Pancreas (tissue), 10 donors: ENCODE results near the gene APOBEC3B. TPM values are rescaled to one million over a fixed set of nuclear protein-coding genes. Genes with fewer than 3 reads are reported as not detected.
"Not testable (repeated sequence)": the region's sequence is repeated elsewhere in the genome, so short reads cannot be mapped to it uniquely, and the experiment has no call there.

ENCODE experiments used
- ATAC-seq, 4 donors: fragments of 200-7000 bp; cut with Tn5 transposase; one replicate each; pipeline versions ENCODE4 v1.8.0 to v1.9.1; 2020; ENCODE audit warnings: mild to moderate bottlenecking in 4 of 4, moderate library complexity in 4 of 4
- DNase-seq, 6 donors: peaks; one replicate each; pipeline ENCODE4 v3.0.0-alpha.2; 2020
- FAIRE-seq: peaks from 2 replicates; lab custom pipeline; 2012; peaks lifted over from hg19 to GRCh38; lab: Jason Lieb, UNC
- H3K27ac ChIP-seq, 4 donors: fragments of 200-600 bp; sonication (generic); 1 replicate in 3 of 4; 2 replicates in 1 of 4; pipeline versions ENCODE4 v1.5.0 to v1.8.0; 2020
- H3K27me3 ChIP-seq, 4 donors: fragments of 200-600 bp; one replicate each; pipeline ENCODE4 v1.8.0; 2021
- H3K36me3 ChIP-seq, 3 donors: fragments of 200-600 bp; sonication (generic) in 1 of 3; one replicate each; pipeline versions ENCODE4 v1.5.0 to v1.8.0; 2020 to 2021
- H3K4me1 ChIP-seq, 3 donors: fragments of 200-600 bp; one replicate each; pipeline ENCODE4 v1.8.0; 2021
- H3K4me3 ChIP-seq, 4 donors: fragments of 200-600 bp; sonication (generic) in 2 of 4; one replicate each; pipeline versions ENCODE4 v1.5.0 to v1.8.0; 2020 to 2021
- H3K9me3 ChIP-seq, 4 donors: fragments of 200-600 bp; one replicate each; pipeline ENCODE4 v1.8.0; 2021
- WGBS, 2 donors: extraction: QIAGEN DNeasy Blood & Tissue Kit; methylation state at CpG; one replicate each; pipeline ENCODE4 v1.1.7; 2013; 5-methylcytosine and 5-hydroxymethylcytosine counted together
- intact Hi-C, 3 donors: fragments of 100-400 bp; cut with DNase I; formaldehyde crosslinking; loops; one replicate each; pipeline versions ENCODE4 v1.11.1 to v1.14.2; 2022
- polyA plus RNA-seq, 2 donors: library from polyadenylated mRNA; stranded (reverse); fragments of 200-250 nt; gene quantifications; one replicate each; pipeline ENCODE4 v1.2.3, GENCODE V29; 2013
- total RNA-seq, 6 donors: library from RNA; stranded (reverse); fragmentation: NEBNext Ultra II Directional in 4 of 6; extraction: Animal tissue kit (Norgen Biotek cat#: 25700) in 4 of 6; gene quantifications; one replicate each; pipeline versions ENCODE4 v1.2.1 to v1.2.4, GENCODE V29; 2021 to 2023
- TF ChIP-seq, protein P1 (sequence below), 4 donors: fragments of 200-600 bp; sonication (generic) in 3 of 4; IDR thresholded peaks; one replicate each; pipeline versions ENCODE4 v1.5.0 to v1.8.0; 2021; ENCODE audit warnings: antibody characterized with exemption in 4 of 4
- donor health status: healthy with polysubstance abuse.
- donor health status: DM: no; HTN: no; CAD: no; lungs with moderate emphysema.
- donor health status: DM: no; HTN: no; CAD: no.
- donor health status: control.
- donor health status: control.
- donor health status: Bipolar disorder and iron deficiency.
- donor health status: DM: yes; HTN: yes; CAD: no.
- donor health status: DM: no; HTN: no; CAD: no.
- donor health status: DM: no; HTN: no; CAD: no.
- donor health status: DM: yes; HTN: yes; CAD: no.

The APOBEC3B gene
- total and polyA plus RNA-seq, 8 donors = 0.60 to 10.2 (median 3.0) TPM

DNA sequence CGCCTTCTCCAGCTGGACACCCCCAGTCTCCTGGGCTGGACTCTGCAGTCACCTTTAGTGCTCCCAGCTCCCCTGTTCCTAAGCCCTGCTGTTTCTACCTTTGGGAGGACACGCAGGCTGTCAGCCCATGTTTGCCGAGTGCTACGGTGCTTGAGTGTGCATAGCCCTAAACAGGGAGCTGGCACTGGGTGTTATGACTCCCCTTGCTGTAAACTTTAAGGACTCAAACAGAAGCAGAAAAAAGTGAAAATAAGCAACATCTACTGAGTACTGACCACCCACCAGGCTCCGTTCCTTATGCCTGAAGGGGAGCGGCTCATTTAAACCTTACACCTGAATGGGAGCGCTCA is 7.3 kb upstream of the APOBEC3B start:
- 88 to 90% methylated on average over 7 of the region's 7 CpGs for WGBS, 2 donors
- TF ChIP-seq, protein P1, sequence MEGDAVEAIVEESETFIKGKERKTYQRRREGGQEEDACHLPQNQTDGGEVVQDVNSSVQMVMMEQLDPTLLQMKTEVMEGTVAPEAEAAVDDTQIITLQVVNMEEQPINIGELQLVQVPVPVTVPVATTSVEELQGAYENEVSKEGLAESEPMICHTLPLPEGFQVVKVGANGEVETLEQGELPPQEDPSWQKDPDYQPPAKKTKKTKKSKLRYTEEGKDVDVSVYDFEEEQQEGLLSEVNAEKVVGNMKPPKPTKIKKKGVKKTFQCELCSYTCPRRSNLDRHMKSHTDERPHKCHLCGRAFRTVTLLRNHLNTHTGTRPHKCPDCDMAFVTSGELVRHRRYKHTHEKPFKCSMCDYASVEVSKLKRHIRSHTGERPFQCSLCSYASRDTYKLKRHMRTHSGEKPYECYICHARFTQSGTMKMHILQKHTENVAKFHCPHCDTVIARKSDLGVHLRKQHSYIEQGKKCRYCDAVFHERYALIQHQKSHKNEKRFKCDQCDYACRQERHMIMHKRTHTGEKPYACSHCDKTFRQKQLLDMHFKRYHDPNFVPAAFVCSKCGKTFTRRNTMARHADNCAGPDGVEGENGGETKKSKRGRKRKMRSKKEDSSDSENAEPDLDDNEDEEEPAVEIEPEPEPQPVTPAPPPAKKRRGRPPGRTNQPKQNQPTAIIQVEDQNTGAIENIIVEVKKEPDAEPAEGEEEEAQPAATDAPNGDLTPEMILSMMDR (IDR thresholded peaks at IDR 0.05) = no peak
- Histone ChIP-seq H3K4me1 (no peaks in the 10 kb centered on the region), H3K27me3 (no peaks in the 10 kb centered on the region), H3K9me3 (no peaks in the 10 kb centered on the region), H3K4me3 (no peak overlapping the region), H3K36me3 (no peaks in the 10 kb centered on the region), H3K27ac (no peak overlapping the region)
- DNase-seq = no peak
- ATAC-seq = no peak
- intact Hi-C loops = no loop called here
- FAIRE-seq = no peak

DNA sequence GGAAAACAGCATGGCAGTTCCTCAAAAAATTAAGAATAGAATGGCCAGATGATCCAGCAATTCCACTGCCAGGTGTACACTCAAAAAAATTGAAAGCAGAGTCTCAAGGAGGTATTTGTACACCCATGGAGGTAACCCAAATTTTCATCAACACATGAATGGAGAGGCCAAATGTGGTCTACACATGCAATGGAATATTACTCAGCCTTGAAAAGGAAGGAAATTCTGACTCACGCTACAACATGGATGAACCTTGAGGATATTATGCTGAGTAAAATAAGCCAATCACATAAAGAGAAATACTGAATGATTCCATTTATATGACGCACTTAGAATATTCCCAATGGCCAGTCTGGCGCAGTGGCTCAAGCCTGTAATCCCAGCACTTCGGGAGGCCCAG is 4.9 kb upstream of the APOBEC3B start:
- H3K4me1 ChIP-seq, ATAC-seq, H3K27me3 ChIP-seq, H3K9me3 ChIP-seq, H3K27ac ChIP-seq, FAIRE-seq, H3K4me3 ChIP-seq, intact Hi-C loops, H3K36me3 ChIP-seq, DNase-seq: not testable (repeated sequence)
- 97 to 98% methylated on average over 4 of the region's 4 CpGs for WGBS, 2 donors

DNA sequence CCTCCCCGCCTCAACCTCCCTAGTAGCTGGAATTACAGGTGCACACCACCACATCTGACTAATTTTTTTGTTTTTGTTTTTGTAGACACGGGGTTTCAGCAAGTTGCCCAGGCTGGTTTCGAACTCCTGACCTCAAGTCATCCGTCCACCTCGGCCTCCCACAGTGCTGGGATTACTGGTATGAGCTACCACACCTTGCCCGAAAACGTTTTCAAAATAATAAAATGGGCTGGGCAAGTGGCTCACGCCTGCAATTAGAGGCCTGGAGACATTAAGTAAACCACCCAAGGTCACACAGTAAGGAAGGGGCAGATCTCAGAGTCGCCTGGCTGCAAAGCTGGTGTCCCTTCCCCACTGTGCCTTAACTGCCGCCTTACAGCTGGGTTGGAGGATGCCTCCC is 1.6 kb upstream of the APOBEC3B start:
- Histone ChIP-seq H3K27ac (peak overlapping the region in 2 of 4 donors; percentile 90), H3K4me1 (peaks cover 3 to 19% (median 11%) of the 10 kb centered on the region in 3 donors)
- 41 to 46% methylated on average over 10 of the region's 10 CpGs for WGBS, 2 donors
- FAIRE-seq, intact Hi-C loops, DNase-seq, H3K27me3 ChIP-seq, H3K4me3 ChIP-seq, H3K9me3 ChIP-seq, H3K36me3 ChIP-seq: not testable (repeated sequence)
- peak in 1 of 4 donors; percentile 1 for ATAC-seq

DNA sequence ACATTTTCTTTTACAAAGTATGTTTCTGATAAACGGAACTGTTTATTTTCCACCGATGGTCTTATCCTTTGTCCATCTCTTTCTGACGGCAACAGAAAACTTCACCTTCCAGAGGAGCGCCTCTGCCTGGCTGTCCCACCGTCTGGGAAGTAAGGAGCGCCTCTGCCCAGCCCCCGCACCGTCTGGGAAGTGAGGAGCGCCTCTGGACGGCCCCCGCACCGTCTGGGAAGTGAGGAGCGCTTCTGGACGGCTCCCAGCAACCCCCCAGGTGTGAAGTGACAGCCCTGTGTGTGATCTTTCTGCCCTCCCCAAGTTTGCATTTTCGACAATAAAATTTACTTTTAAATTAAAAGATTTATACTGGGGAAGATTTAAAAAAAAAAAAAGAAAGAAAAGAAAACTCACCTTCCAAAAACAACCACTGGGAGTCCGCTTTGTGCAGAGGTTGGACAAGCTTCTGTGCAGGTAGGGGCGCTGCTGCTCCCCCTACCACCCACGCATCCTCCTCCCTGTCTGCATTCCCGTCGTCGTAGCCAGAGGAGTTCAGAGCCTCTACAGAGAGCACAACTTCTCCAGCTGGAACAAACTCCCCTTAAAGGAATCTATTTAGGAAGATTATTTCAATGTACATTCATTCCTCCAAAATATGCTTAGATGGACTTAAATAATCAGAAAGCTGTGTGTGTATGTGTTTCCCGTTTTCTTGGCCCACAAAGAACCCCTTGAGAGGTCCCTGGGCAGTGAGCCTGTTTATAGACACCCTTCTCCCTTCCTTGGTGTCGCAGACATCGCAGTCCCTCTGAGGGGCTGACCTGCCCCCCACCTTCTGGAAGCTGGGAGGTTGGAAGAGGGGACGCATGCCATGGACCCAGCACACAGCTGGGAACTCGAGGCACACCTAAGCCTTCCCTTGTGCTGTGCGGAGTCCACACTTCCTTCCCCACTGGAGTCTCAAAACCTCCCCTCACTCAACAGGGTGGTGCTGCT is 849 bp upstream of the APOBEC3B start:
- Histone ChIP-seq H3K9me3 (no peaks in the 10 kb centered on the region), H3K27ac (peak overlapping the region; percentile 84 to 92 (median 90)), H3K4me1 (peaks cover 3 to 19% (median 11%) of the 10 kb centered on the region in 3 donors), H3K4me3 (peak overlapping the region in 1 of 4 donors; percentile 17), H3K27me3 (no peaks in the 10 kb centered on the region), H3K36me3 (no peaks in the 10 kb centered on the region)
- no peak for FAIRE-seq
- TF ChIP-seq, protein P1 (IDR thresholded peaks at IDR 0.05) = peak in 3 of 4 donors; percentile 10 to 45 (median 24)
- intact Hi-C loops = no loop called here
- 17 to 18% methylated on average over 27 of the region's 27 CpGs for WGBS, 2 donors
- peak; percentile 56 to 81 (median 70) for ATAC-seq
- DNase-seq = peak in 5 of 6 donors; percentile 63 to 69 (median 66)

DNA sequence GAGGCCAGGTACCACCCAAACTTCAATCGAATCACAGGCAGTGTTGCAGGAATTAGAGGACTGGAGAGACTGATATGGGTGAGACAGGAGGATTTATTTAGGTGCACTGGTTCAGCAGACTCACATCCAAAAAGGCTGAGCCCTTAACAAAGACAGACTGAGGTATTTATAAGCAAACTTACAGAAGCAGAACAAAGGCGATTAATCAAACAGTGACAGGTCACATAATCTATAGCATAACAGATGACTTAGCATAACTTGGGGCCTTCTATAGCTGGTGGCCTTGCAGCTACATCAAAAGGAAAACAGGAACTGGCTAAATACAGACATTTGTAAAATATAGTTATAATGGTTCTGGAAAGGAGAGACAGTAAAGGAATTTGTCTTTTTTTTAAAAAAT is 2.1 kb downstream of the APOBEC3B start:
- TF ChIP-seq, protein P1 (IDR thresholded peaks at IDR 0.05) = no peak
- DNase-seq = no peak
- no peak for ATAC-seq
- FAIRE-seq = no peak
- Histone ChIP-seq H3K27me3 (no peaks in the 10 kb centered on the region), H3K9me3 (no peaks in the 10 kb centered on the region), H3K36me3 (no peaks in the 10 kb centered on the region), H3K4me3 (no peak overlapping the region), H3K27ac (peak overlapping the region; percentile 42 to 81 (median 79)), H3K4me1 (peaks cover 3 to 19% (median 11%) of the 10 kb centered on the region in 3 donors)
- intact Hi-C loops = no loop called here
- WGBS, 2 donors = 89 to 91% methylated on average over 2 of the region's 2 CpGs

DNA sequence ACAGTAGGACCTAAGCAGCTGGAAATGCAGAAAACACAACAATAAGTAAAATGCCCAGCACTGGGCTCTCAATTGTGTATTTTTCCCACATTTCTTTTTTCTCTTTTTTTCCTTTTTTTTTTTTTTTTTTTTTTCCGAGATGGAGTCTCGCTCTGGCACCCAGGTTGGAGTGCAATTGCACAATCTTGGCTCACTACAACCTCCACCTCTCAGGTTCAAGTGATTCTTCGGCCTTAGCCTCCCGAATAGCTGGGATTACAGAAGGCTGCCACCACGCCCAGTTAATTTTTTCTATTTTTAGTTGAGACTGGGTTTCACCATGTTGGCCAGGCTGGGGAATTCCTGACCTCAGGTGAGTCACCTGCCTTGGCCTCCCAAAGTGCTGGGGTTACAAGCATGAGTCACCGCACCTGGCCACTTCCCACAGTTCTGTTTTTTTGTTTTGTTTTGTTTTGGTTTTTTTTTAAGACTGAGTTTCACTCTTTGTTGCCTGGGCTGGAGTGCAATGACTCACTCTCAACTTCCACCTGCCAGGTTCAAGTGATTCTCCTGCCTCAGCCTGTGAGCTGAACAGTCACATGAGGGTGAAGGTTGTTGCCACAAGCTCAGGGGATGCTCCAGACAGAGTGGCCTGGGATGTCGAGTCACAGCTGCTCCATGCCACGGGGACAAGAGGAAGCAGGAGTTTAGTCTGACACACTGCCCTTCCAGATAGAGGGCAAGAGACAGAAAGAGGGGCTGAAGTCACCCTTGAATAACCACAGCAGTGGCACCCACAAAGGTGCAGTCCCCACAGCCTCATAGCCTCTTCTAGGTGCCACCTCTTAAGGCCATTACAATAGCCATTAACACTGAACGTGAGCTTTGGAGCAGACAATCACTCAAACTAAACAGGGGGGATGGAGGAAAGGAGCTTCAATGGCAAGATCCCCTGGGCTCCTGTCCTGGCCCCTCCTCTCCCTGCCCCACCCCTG is 2.9 kb downstream of the APOBEC3B start:
- H3K9me3 ChIP-seq, H3K27me3 ChIP-seq, H3K4me3 ChIP-seq, FAIRE-seq, intact Hi-C loops, H3K36me3 ChIP-seq: not testable (repeated sequence)
- WGBS, 2 donors = 15 to 19% methylated on average over 9 of the region's 9 CpGs
- ATAC-seq (peak; percentile 66 to 80 (median 72)), DNase-seq (peak; percentile 64 to 95 (median 90))
- peak overlapping the region; percentile 47 to 81 (median 79) for H3K27ac ChIP-seq
- H3K4me1 ChIP-seq = peaks cover 3 to 19% (median 11%) of the 10 kb centered on the region in 3 donors
